Measurements from ENCODE around the gene ST6GALNAC5. TPM values are rescaled to one million over a fixed set of nuclear protein-coding genes. Genes with fewer than 3 reads are reported as not detected.

ST6GALNAC5 gene
- total and polyA plus RNA-seq, 7 donors, result under 0.01 to 44.7 (median 5.6) TPM; not detected in 1

- 68 to 85% methylated on average over 3 of the region's 3 CpGs for WGBS, 2 donors
Observed at GRCh38 chr1:77061162-77061561, 193.9 kb downstream of the ST6GALNAC5 start.

GRCh38 chr1:77063118-77063517 is 195.8 kb downstream of the ST6GALNAC5 start:
- Histone ChIP-seq H3K27ac (no peak overlapping the region), H3K36me3 (no peaks in the 10 kb centered on the region), H3K4me1 (no peaks in the 10 kb centered on the region), H3K9me3 (peaks cover 0 to 2% (median 0%) of the 10 kb centered on the region in 4 donors), H3K27me3 (no peaks in the 10 kb centered on the region), H3K4me3 (no peak overlapping the region)
- DNase-seq, result no peak
- WGBS, 2 donors, result 57 to 65% methylated on average over 4 of the region's 4 CpGs
- TF ChIP-seq POLR2AphosphoS5 (IDR thresholded peaks at IDR 0.05), result no peak
- TF ChIP-seq POLR2A (IDR thresholded peaks at IDR 0.05), result no peak
- no peak for TF ChIP-seq EP300 (IDR thresholded peaks at IDR 0.05)
- TF ChIP-seq, protein P1, sequence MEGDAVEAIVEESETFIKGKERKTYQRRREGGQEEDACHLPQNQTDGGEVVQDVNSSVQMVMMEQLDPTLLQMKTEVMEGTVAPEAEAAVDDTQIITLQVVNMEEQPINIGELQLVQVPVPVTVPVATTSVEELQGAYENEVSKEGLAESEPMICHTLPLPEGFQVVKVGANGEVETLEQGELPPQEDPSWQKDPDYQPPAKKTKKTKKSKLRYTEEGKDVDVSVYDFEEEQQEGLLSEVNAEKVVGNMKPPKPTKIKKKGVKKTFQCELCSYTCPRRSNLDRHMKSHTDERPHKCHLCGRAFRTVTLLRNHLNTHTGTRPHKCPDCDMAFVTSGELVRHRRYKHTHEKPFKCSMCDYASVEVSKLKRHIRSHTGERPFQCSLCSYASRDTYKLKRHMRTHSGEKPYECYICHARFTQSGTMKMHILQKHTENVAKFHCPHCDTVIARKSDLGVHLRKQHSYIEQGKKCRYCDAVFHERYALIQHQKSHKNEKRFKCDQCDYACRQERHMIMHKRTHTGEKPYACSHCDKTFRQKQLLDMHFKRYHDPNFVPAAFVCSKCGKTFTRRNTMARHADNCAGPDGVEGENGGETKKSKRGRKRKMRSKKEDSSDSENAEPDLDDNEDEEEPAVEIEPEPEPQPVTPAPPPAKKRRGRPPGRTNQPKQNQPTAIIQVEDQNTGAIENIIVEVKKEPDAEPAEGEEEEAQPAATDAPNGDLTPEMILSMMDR (IDR thresholded peaks at IDR 0.05), result no peak
- intact Hi-C loops (cut with DNase I), result no loop called here

More at GRCh38 chr1:77061162-77061561, 193.9 kb downstream of the ST6GALNAC5 start:
- Histone ChIP-seq H3K27me3 (no peaks in the 10 kb centered on the region), H3K9me3 (peaks cover 0 to 2% (median 0%) of the 10 kb centered on the region in 4 donors), H3K4me3 (no peak overlapping the region), H3K27ac (no peak overlapping the region), H3K4me1 (no peaks in the 10 kb centered on the region), H3K36me3 (no peaks in the 10 kb centered on the region)
- TF ChIP-seq, protein P1 (IDR thresholded peaks at IDR 0.05), result no peak
- no peak for TF ChIP-seq EP300 (IDR thresholded peaks at IDR 0.05)
- TF ChIP-seq POLR2A (IDR thresholded peaks at IDR 0.05), result no peak
- TF ChIP-seq POLR2AphosphoS5 (IDR thresholded peaks at IDR 0.05), result no peak
- intact Hi-C loops (cut with DNase I), result no loop called here
- no peak for DNase-seq

- DNase-seq, result no peak
- Histone ChIP-seq H3K27ac (no peak overlapping the region), H3K4me1 (no peaks in the 10 kb centered on the region), H3K27me3 (no peaks in the 10 kb centered on the region), H3K36me3 (no peaks in the 10 kb centered on the region), H3K4me3 (no peak overlapping the region), H3K9me3 (peaks cover 0 to 2% (median 0%) of the 10 kb centered on the region in 4 donors)
- WGBS, 2 donors, result 78 to 83% methylated on average over 2 of the region's 2 CpGs
- TF ChIP-seq POLR2AphosphoS5 (IDR thresholded peaks at IDR 0.05) (no peak), POLR2A (IDR thresholded peaks at IDR 0.05) (no peak), EP300 (IDR thresholded peaks at IDR 0.05) (no peak)
- TF ChIP-seq, protein P1 (IDR thresholded peaks at IDR 0.05), result no peak
- intact Hi-C loops (cut with DNase I), result no loop called here
Observed at GRCh38 chr1:77064246-77064645, 197.0 kb downstream of the ST6GALNAC5 start.

- no peaks in the 10 kb centered on the region for H3K27me3 ChIP-seq
- WGBS, 2 donors, result 61 to 79% methylated on average over 7 of the region's 7 CpGs
- no peaks in the 10 kb centered on the region for H3K36me3 ChIP-seq
- peaks cover 0 to 2% (median 0%) of the 10 kb centered on the region in 4 donors for H3K9me3 ChIP-seq
- no peak for DNase-seq
- H3K4me1 ChIP-seq, result no peaks in the 10 kb centered on the region
- intact Hi-C loops (cut with DNase I), result no loop called here
- H3K4me3 ChIP-seq, result no peak overlapping the region
- H3K27ac ChIP-seq, result no peak overlapping the region
- TF ChIP-seq POLR2AphosphoS5 (IDR thresholded peaks at IDR 0.05), result no peak
- TF ChIP-seq, protein P1 (IDR thresholded peaks at IDR 0.05), result no peak
- TF ChIP-seq EP300 (IDR thresholded peaks at IDR 0.05), result no peak
- TF ChIP-seq POLR2A (IDR thresholded peaks at IDR 0.05), result no peak
Observed at GRCh38 chr1:77065693-77066342, 198.5 kb downstream of the ST6GALNAC5 start.

All from sigmoid colon (tissue), 7 donors.